GM18502 (cell line): ENCODE results near the gene COBLL1.
A peak's percentile ranks its signal among the peaks of the same experiment; 100 is the strongest.
"Not testable (repeated sequence)": the region's sequence is repeated elsewhere in the genome, so short reads cannot be mapped to it uniquely, and the experiment has no call there.

Experiments
- ATAC-seq: cut with Tn5 transposase; IDR thresholded peaks from one replicate; pipeline ENCODE4 v1.9.1; 2021; ENCODE audit warnings: mild to moderate bottlenecking; ENCODE audit not compliant: unreplicated experiment, poor library complexity

The COBLL1 gene

GRCh38 chr2:164722616-164723338 lies 118.8 kb downstream of the COBLL1 start:
- ATAC-seq, result no peak

GRCh38 chr2:164721430-164721829 lies 120.2 kb downstream of the COBLL1 start:
- no peak for ATAC-seq

GRCh38 chr2:164719996-164720941 lies 121.4 kb downstream of the COBLL1 start:
- no peak for ATAC-seq

GRCh38 chr2:164717000-164717803 lies 124.4 kb downstream of the COBLL1 start:
- no peak for ATAC-seq

- no peak for ATAC-seq
Measured at GRCh38 chr2:164714471-164714870, 127.2 kb downstream of the COBLL1 start.

GRCh38 chr2:164711766-164712138 lies 129.9 kb downstream of the COBLL1 start:
- no peak for ATAC-seq

- no peak for ATAC-seq
Measured at GRCh38 chr2:164710837-164711765, 130.5 kb downstream of the COBLL1 start.

- not testable (repeated sequence) for ATAC-seq
Measured at GRCh38 chr2:164710252-164710836, 131.3 kb downstream of the COBLL1 start.

- no peak for ATAC-seq
Measured at GRCh38 chr2:164706522-164706921, 135.1 kb downstream of the COBLL1 start.

- ATAC-seq, result no peak
Measured at GRCh38 chr2:164705412-164706167, 136.0 kb downstream of the COBLL1 start.

GRCh38 chr2:164703915-164704706 lies 137.5 kb downstream of the COBLL1 start:
- no peak for ATAC-seq

- ATAC-seq, result no peak
Measured at GRCh38 chr2:164701565-164701964, 140.1 kb downstream of the COBLL1 start.

- no peak for ATAC-seq
Measured at GRCh38 chr2:164700390-164700789, 141.2 kb downstream of the COBLL1 start.

- peak; percentile 59 for ATAC-seq
Measured at GRCh38 chr2:164697688-164698461, 143.7 kb downstream of the COBLL1 start.

- no peak for ATAC-seq
Measured at GRCh38 chr2:164696634-164697033, 145.0 kb downstream of the COBLL1 start.

- no peak for ATAC-seq
Measured at GRCh38 chr2:164694275-164694695, 147.3 kb downstream of the COBLL1 start.

- no peak for ATAC-seq
Measured at GRCh38 chr2:164693834-164694233, 147.8 kb downstream of the COBLL1 start.
